D721Med (cell line): ENCODE data around the gene SAMD4A.
"Not testable (repeated sequence)": the region's sequence is repeated elsewhere in the genome, so short reads cannot be mapped to it uniquely, and the experiment has no call there.

Experiments used
- DNase-seq: peaks from one replicate; pipeline ENCODE4 v3.0.0; 2011; ENCODE audit warnings: low spot score; ENCODE audit not compliant: insufficient read length
- FAIRE-seq: peaks from 2 replicates; lab custom pipeline; 2011; peaks lifted over from hg19 to GRCh38; lab: Jason Lieb, UNC
- TF ChIP-seq, protein P1 (sequence below): IDR thresholded peaks from 2 replicates; pipeline ENCODE4 v1.5.1; 2012; ENCODE audit warnings: mild to moderate bottlenecking, control low read depth; ENCODE audit not compliant: insufficient read depth; ENCODE audit errors: missing control alignments

SAMD4A gene

GRCh38 chr14:54797986-54798385, 231.1 kb downstream of the SAMD4A start:
- TF ChIP-seq, protein P1, sequence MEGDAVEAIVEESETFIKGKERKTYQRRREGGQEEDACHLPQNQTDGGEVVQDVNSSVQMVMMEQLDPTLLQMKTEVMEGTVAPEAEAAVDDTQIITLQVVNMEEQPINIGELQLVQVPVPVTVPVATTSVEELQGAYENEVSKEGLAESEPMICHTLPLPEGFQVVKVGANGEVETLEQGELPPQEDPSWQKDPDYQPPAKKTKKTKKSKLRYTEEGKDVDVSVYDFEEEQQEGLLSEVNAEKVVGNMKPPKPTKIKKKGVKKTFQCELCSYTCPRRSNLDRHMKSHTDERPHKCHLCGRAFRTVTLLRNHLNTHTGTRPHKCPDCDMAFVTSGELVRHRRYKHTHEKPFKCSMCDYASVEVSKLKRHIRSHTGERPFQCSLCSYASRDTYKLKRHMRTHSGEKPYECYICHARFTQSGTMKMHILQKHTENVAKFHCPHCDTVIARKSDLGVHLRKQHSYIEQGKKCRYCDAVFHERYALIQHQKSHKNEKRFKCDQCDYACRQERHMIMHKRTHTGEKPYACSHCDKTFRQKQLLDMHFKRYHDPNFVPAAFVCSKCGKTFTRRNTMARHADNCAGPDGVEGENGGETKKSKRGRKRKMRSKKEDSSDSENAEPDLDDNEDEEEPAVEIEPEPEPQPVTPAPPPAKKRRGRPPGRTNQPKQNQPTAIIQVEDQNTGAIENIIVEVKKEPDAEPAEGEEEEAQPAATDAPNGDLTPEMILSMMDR, result no peak
- DNase-seq (no peak), FAIRE-seq (no peak)

GRCh38 chr14:54798465-54799124, 231.7 kb downstream of the SAMD4A start:
- no peak for FAIRE-seq

GRCh38 chr14:54801482-54801881, 234.6 kb downstream of the SAMD4A start:
- DNase-seq, FAIRE-seq: not testable (repeated sequence)

More at GRCh38 chr14:54798465-54799124, 231.7 kb downstream of the SAMD4A start:
- TF ChIP-seq, protein P1, result no peak
- DNase-seq, result no peak

GRCh38 chr14:54803396-54803795, 236.5 kb downstream of the SAMD4A start:
- TF ChIP-seq, protein P1, result no peak
- no peak for FAIRE-seq
- no peak for DNase-seq

GRCh38 chr14:54803926-54804537, 237.1 kb downstream of the SAMD4A start:
- TF ChIP-seq, protein P1, result no peak
- FAIRE-seq (no peak), DNase-seq (no peak)

- no peak for DNase-seq
- FAIRE-seq, result no peak
- TF ChIP-seq, protein P1, result no peak
Measured at GRCh38 chr14:54804538-54805041, 237.7 kb downstream of the SAMD4A start.

- no peak for DNase-seq
- TF ChIP-seq, protein P1, result no peak
- FAIRE-seq, result no peak
Measured at GRCh38 chr14:54805070-54805444, 238.1 kb downstream of the SAMD4A start.
